ENCODE results near the gene HECW1.
"Not testable (repeated sequence)": the region's sequence is repeated elsewhere in the genome, so short reads cannot be mapped to it uniquely, and the experiment has no call there.

Gene HECW1

GRCh38 chr7:43557831-43558495 lies 445.5 kb downstream of the HECW1 start:
- no peak for DNase-seq

- no peak for DNase-seq
Observed at GRCh38 chr7:43559171-43559945, 446.9 kb downstream of the HECW1 start.

GRCh38 chr7:43559946-43560335 lies 447.5 kb downstream of the HECW1 start:
- DNase-seq: no peak

GRCh38 chr7:43560742-43561330 lies 448.4 kb downstream of the HECW1 start:
- DNase-seq: no peak

GRCh38 chr7:43562383-43562782 lies 449.9 kb downstream of the HECW1 start:
- no peak for DNase-seq

- no peak for DNase-seq
Observed at GRCh38 chr7:43565786-43566185, 453.3 kb downstream of the HECW1 start.

- no peak for DNase-seq
Observed at GRCh38 chr7:43568529-43568928, 456.1 kb downstream of the HECW1 start.

- DNase-seq: no peak
Observed at GRCh38 chr7:43569424-43569823, 457.0 kb downstream of the HECW1 start.

- no peak for DNase-seq
Observed at GRCh38 chr7:43570688-43571365, 458.4 kb downstream of the HECW1 start.

- DNase-seq: no peak
Observed at GRCh38 chr7:43572516-43573049, 460.1 kb downstream of the HECW1 start.

GRCh38 chr7:43573832-43574231 lies 461.4 kb downstream of the HECW1 start:
- DNase-seq: not testable (repeated sequence)

- DNase-seq: no peak
Observed at GRCh38 chr7:43575506-43575905, 463.1 kb downstream of the HECW1 start.

GRCh38 chr7:43576241-43576640 lies 463.8 kb downstream of the HECW1 start:
- no peak for DNase-seq

- no peak for DNase-seq
Observed at GRCh38 chr7:43577485-43577951, 465.1 kb downstream of the HECW1 start.

GRCh38 chr7:43582503-43583423 lies 470.3 kb downstream of the HECW1 start, which contains the start of gene STK17A:
TSS of gene STK17A (plus strand) at chr7:43583108. CDS start at chr7:43583244, 136 bp downstream.
- peak; percentile 95 for DNase-seq

- DNase-seq: peak; percentile 52
Observed at GRCh38 chr7:43583424-43584194, 471.2 kb downstream of the HECW1 start.

GRCh38 chr7:43584195-43584586 lies 471.7 kb downstream of the HECW1 start:
- no peak for DNase-seq

- DNase-seq: not testable (repeated sequence)
Observed at GRCh38 chr7:43584733-43585132, 472.3 kb downstream of the HECW1 start.

GRCh38 chr7:43585562-43585961 lies 473.1 kb downstream of the HECW1 start:
- no peak for DNase-seq

- no peak for DNase-seq
Observed at GRCh38 chr7:43586251-43586900, 473.9 kb downstream of the HECW1 start.
